RPMI7951 (cell line): ENCODE data around the gene SNX8. TPM values are rescaled to one million over a fixed set of nuclear protein-coding genes. Genes with fewer than 3 reads are reported as not detected.
A peak's percentile ranks its signal among the peaks of the same experiment; 100 is the strongest.
"Not testable (repeated sequence)": the region's sequence is repeated elsewhere in the genome, so short reads cannot be mapped to it uniquely, and the experiment has no call there.

Source experiments
- DNase-seq: peaks from one replicate; pipeline ENCODE4 v3.0.0-alpha.2; 2012; ENCODE audit warnings: low read depth
- total RNA-seq: library from RNA; depleted of rRNA; stranded (reverse); fragments of >200 nt; shearing (Covaris generic); gene quantifications from 2 replicates; pipeline ENCODE4 v1.2.3, GENCODE V29; 2014

Gene SNX8
- total RNA-seq, 1 experiment from 2014 or later, result 8.9 TPM

- DNase-seq, result no peak
Measured at GRCh38 chr7:2290877-2291276, 23.4 kb downstream of the SNX8 start.

GRCh38 chr7:2289621-2290020 is 24.6 kb downstream of the SNX8 start:
- DNase-seq, result no peak

- DNase-seq, result no peak
Measured at GRCh38 chr7:2289111-2289586, 25.1 kb downstream of the SNX8 start.

GRCh38 chr7:2288503-2288902 is 25.7 kb downstream of the SNX8 start:
- no peak for DNase-seq

GRCh38 chr7:2287745-2288144 is 26.5 kb downstream of the SNX8 start:
- no peak for DNase-seq

- no peak for DNase-seq
Measured at GRCh38 chr7:2283074-2283473, 31.2 kb downstream of the SNX8 start.

- DNase-seq, result no peak
Measured at GRCh38 chr7:2282185-2282751, 32.0 kb downstream of the SNX8 start.

GRCh38 chr7:2281541-2281940 is 32.7 kb downstream of the SNX8 start:
- DNase-seq, result no peak

GRCh38 chr7:2280424-2280823 is 33.8 kb downstream of the SNX8 start:
- no peak for DNase-seq

- DNase-seq, result no peak
Measured at GRCh38 chr7:2279896-2280295, 34.3 kb downstream of the SNX8 start.

GRCh38 chr7:2278026-2278425 is 36.2 kb downstream of the SNX8 start:
- DNase-seq, result no peak

- DNase-seq, result no peak
Measured at GRCh38 chr7:2276107-2276506, 38.1 kb downstream of the SNX8 start.

GRCh38 chr7:2275101-2275500 is 39.1 kb downstream of the SNX8 start:
- DNase-seq, result no peak

GRCh38 chr7:2274666-2275065 is 39.6 kb downstream of the SNX8 start:
- no peak for DNase-seq

GRCh38 chr7:2273866-2274265 is 40.4 kb downstream of the SNX8 start:
- DNase-seq, result no peak

- DNase-seq, result no peak
Measured at GRCh38 chr7:2272031-2272430, 42.2 kb downstream of the SNX8 start.

- DNase-seq, result no peak
Measured at GRCh38 chr7:2271273-2272026, 42.8 kb downstream of the SNX8 start.

GRCh38 chr7:2270495-2270894 is 43.7 kb downstream of the SNX8 start:
- DNase-seq, result no peak

- DNase-seq, result no peak
Measured at GRCh38 chr7:2269991-2270460, 44.2 kb downstream of the SNX8 start.

- DNase-seq, result not testable (repeated sequence)
Measured at GRCh38 chr7:2269089-2269990, 44.9 kb downstream of the SNX8 start.

- DNase-seq, result peak; percentile 86
Measured at GRCh38 chr7:2266911-2267310, 47.3 kb downstream of the SNX8 start.

- no peak for DNase-seq
Measured at GRCh38 chr7:2264158-2264557, 50.1 kb downstream of the SNX8 start.
